Measurements from ENCODE around the gene CHL1.

Gene CHL1

DNA sequence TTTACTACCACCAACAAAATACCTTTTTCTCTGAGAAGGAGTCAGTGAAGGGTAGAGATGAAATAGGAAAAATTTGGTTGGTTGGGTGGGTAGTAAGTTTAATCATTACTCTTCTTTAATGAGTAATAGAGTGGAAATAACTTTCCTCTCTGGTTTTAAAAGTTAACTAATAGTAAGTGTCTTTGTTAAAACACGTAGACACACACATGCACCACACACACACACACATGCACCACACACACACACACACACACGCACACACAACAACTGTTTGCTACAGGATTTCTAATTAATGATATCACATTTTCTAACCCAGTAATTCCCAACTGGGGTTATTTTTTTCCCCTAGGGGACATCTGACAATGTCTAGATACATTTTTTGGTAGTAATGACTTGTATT lies 84.1 kb downstream of the CHL1 start:
- no peak for DNase-seq (ENCODE audit: low read depth, low spot score)

DNA sequence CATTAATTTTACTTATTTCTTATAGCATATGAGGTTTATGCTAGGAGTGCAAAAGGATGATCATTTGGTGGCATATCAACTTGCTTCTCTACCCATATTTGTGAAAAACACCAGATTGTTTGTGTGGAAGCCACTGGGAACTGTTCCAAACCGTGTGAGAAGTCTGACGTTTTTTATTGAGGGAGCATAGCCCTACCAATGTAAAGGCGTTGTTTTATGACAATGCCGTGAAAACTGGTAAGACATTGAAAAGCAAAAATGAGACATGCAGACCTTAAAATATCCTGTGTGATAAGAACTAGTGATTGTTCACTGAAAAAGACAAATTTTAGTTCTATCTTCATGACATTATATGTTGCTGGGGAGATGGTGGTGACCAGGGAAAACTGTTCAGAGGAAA lies 87.8 kb downstream of the CHL1 start:
- DNase-seq (ENCODE audit: low read depth, low spot score) = no peak

DNA sequence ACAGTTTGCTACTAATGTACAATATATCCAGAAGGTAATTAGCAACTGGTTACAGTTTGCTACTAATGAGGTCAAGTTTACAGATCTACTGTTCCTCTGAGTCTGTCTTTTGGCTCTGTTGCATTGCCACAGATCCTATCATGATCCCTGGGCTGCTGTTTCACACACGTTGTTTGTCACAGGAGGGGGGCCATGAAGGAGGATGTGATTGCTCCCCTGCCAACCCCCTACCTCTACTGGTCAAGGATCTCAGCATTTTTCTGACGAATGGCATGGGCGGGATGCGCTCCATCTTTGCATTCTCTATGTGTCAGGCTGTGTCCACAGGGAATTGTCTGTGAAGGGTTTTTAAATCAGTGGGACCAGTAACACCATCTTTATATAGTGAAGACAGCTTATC lies 91.9 kb downstream of the CHL1 start:
- DNase-seq (ENCODE audit: low read depth, low spot score) = no peak

DNA sequence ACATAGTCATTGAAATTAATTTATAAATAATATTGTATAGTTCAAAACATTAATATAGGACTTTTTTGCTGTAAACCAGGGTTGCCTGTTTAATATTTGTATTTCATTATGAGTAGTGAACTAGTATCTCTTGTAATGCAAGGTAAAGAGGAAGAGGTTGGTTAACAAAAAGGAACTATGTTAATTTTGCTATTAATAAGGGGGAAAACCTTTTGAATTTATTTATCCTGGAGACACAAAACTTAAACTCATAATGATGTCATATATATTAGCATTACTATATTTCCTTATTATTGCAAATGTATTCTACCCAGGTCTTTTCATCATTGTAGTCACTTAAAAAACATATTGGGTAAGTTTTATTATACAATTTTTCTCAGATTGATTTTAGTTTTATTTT lies 94.5 kb downstream of the CHL1 start:
- DNase-seq (ENCODE audit: low read depth, low spot score) = no peak

DNA sequence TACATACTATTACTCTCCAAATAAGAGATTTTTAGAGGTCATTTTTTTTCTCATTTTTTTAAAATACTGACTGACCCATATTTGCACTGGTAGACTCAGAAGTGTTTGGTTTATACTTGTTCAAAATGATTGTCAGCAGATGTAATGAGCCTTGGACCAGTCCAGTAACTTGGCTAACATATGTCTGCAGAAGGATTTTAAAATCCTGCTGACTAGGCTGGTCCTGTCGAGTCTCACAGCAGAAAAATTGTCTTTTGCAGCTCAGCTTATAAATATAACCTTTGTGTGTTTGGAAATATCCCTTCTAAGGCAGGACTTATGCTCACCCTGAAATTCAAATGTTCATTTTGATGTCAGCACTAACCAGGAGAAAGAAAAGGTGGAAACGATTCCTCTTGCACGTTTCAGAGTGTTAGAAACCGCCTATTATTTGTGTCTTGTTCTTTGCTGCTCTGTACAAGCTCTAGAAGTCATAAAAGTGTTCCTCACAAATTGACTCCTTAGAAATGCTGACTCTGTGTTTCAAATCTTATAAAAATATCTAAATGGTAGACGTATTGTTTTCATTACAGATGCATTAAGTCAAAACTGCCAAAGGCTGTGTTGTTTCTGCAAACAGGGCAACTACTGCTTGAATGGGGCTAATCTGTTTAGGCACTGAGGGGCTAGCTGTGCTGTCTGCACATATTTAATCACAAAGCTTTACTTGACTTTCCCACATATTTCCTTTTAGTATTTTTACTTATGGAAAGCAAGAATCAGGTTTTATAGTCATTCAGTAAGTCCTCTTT lies 95.3 kb downstream of the CHL1 start:
- no peak for DNase-seq (ENCODE audit: low read depth, low spot score)

DNA sequence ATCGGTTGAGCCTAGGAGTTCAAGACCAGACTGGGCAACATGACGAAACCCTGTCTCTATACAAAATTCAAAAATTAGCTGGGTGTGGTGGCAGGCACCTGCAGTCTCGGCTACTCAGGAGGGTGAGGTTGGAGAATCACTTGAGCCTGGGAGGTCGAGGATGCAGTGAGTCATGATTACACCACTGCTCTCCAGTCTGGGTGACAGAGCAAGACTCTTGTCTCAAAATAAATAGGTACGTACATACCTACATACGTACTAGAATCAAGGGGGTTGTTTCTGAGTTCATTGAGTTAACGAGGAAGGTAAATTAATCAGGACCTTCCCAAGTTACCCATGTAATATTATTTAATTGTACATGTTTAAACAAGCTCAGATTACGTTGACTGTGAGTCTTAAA lies 97.5 kb downstream of the CHL1 start:
- no peak for DNase-seq (ENCODE audit: low read depth, low spot score)

DNA sequence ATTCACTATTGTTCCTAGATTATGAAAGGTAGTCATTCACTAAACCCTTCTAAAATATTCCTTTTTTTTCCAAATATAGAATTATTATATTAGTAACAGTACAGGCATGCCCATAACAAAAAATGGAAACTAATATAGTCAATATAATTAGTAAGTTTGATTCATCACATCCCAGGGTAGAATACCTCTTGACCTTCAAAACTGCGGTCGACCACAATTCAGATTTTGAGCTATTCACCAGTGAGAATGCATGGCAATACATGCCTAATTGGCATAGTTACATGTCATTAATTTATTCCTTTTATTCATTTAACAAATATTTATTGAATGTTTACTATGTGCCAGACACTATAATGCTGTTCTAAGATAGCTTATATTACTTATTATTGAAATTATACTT lies 98.0 kb downstream of the CHL1 start:
- DNase-seq (ENCODE audit: low read depth, low spot score) = no peak

DNA sequence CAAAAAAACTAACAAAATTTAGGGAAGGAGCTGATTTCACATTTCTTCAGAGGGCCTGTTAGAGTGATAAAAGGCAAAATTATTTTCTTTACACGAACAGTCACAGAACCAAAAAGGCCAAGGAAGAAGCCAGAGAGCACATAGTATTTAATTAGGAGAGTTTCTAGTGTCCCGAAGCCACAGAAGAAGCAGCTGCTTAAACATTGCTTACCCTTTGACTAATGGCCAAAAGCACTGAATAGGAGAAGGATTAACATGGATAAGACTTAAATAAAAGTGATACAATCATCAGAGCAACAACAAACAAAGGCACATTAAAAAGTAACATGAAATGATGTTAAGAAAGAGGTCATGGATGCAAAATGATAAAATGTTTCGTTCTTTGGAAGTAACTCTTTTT lies 98.6 kb downstream of the CHL1 start:
- peak; percentile 5 for DNase-seq (ENCODE audit: low read depth, low spot score)

DNA sequence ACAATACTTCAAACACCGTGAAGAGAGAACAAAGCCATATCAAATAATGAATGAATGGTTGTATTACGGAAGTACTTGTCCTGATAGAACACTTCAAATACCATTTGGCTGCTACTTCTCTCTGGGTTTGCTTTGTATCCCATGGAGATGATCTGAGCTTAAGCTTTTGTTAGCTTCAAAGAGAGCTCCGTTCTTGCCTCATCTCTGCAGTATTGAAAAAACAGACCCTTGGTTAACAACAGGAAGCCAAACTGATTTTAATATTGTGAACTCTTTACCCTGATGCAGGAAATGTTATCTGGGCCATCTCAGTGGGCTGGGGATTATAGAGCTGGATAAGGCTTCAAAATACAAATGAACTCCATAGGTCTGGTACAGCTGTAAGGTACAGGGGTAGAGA lies 101.0 kb downstream of the CHL1 start:
- no peak for DNase-seq (ENCODE audit: low read depth, low spot score)

DNA sequence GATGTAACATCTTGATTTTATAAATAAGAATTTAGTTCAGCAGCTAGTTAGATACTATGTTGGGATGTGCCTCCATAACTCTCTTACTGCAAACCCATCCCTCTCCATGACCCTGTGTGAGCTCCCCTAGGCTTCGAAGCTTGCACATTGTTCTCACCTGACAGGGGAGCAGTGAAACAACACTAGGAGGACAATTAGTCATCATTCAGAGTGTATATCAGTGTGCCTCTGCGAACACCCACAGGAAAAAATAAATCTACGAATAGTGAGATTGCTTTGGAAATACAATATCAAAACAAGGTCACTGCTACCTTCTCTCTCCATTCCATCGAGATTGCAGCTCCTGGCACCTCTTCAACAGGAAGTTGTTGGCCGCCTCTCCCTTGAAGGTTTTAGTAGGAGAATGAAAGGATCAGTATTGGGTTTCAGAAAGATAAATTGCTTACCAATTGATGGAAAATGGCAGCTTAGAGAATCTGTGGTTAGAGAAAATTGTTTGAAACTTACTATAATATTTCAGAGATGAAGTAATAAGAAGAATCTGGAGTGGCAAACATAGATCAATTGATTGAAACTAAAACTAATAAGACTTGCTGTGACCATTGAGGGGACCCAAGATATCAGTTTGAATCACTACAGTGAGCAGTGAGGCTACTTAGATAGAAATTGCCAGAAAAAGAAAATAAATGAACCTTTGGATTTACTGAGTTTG lies 103.2 kb downstream of the CHL1 start:
- DNase-seq (ENCODE audit: low read depth, low spot score) = no peak

DNA sequence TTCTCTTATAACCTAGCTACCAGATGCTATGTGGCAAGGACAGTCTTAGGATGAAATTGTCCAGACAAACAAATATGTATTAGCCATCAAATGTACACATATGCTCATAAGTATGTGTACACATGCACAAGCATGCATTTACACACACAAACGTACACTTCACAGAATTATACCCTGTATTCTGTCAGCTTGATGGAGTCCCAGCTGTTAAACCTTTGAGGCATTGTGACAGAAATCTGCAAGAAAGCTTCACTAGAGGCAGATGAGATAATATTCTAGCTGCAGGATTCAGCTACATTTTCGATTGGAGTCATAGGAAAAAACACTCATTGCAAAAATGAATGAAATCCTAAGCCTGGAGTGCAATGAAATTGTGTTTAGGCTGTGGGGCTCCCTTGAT lies 110.6 kb downstream of the CHL1 start:
- DNase-seq (ENCODE audit: low read depth, low spot score) = no peak

DNA sequence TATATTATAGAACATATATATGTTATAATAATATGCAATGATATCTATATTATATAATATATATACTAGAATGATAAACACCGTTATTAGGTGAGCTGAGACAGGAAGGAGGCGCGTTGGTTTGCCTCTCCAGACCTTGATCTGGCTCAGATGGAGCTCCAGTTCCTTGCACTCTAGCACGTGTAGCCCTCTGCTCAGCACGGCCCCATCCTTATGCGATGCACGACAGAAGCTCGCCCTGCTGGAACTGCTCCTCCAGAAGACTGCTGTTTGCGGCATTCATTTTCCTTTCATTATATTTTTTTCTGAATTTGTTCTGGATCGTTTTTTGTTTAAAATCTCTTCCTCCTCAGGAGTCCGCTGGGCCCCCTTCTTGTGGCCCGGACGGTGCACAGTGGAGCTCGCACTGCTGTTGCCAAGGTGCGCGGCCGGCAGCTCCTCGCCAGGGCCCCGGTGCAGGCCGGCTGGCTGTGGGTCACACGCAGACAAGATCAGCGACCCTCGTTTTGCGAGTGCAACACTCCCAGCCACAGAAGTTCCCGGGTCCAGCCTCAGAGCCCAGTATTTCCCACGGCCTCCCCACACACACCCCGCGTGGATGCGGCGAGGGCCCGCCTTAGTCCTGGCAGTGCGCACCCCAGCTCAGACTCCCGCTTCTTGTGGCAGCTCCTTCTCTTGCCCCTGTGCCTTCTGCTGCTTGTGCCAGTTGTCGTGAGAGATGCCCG lies 112.2 kb downstream of the CHL1 start:
- peak; percentile 20 for DNase-seq (ENCODE audit: low read depth, low spot score)

DNA sequence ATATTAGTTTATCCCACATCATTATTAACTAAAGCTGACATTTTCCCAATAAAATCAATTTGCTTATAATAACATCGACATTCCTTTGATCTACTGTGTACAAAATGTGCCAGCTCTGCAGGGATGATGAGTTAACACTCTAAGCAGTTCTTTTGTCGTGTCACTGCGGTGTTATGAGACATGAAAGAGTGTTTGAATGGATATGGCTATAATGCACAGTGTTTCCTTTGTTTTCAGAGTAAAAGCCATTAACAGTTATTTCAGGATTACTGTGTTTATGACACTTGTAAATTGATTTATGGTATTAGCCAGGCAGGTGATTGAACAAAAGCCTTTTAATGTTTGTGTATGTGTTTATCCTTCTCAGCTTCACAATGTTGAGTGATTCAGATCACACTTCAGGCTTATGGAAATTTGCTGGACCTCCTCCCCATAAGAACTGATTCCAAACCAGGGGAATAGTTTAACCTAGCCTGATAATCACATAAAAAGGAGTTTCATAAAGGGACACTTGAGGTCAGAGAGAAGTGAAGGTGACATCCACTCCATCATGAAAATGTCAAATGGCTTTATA lies 115.7 kb downstream of the CHL1 start:
- DNase-seq (ENCODE audit: low read depth, low spot score) = peak; percentile 12

DNA sequence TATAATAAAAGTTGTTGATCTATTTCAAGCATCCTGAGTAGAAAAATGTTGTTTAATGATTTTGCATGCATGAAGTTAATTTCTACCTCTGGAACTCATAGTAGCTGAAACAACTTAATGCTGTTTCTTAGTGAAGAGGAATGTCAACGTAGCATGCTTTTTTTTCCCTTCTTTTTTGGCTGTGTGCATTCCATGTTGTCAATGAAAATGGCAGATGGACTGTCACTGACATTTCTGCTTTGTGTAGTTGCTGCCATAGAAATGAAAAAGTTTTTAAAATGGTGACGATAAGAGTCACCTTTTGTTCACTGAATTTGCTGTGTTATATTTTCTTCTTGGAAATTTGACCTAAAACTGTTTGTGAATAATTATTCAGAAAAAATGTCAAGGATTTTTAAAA lies 116.3 kb downstream of the CHL1 start:
- DNase-seq (ENCODE audit: low read depth, low spot score) = no peak

DNA sequence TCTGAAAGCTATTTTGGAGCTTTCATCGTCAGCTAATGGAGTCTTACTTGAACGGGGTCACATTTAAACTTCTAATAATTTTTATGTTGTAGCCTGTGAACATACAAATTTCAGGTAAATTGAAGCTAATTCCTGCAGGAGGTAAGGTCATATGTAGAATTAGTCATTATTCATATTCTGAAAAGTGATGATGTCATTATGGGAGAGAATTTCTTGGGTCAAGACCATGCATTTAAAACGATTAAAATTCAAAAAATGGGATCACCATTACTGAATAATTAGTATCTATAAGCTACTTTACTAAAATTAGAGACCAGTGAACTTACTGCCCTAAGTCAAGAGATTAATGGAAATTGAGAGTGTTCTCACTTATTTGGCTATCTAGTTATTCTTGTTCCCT lies 120.4 kb downstream of the CHL1 start:
- DNase-seq (ENCODE audit: low read depth, low spot score) = no peak

DNA sequence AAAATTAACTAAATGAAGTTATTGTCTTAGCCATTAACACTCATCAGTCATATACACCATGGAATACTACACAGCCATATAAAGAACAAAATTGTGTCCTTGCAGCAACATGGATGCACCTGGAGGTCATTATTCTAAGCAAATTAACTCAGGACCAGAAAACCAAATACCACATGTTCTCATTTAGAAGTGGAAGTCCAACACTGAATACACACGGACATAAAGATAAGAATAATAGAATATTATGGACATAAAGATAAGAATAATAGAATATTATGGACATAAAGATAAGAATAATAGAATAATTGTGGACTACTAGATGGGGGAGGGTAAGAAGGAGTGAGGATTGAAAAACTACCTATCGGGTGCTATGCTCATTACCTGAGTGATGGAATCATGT lies 122.3 kb downstream of the CHL1 start:
- DNase-seq (ENCODE audit: low read depth, low spot score) = no peak

DNA sequence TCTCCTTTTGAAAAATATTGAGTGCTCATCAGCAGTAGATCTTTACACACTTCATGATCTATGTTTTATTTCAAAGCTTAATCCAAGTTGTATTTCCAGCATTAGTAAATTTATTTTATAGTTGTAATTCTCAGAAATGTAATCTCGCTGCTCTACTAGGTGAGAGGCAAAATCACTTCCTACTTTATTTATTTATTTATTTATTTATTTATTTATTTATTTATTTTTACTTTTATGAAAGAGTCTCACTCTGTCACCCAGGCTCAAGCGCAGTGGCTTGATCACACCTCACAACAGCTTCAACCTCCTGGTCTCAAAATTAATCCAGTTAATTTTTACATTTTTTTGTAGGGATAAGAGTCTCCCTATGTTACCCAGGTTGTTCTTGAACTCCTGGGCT lies 127.9 kb downstream of the CHL1 start:
- DNase-seq (ENCODE audit: low read depth, low spot score) = no peak

DNA sequence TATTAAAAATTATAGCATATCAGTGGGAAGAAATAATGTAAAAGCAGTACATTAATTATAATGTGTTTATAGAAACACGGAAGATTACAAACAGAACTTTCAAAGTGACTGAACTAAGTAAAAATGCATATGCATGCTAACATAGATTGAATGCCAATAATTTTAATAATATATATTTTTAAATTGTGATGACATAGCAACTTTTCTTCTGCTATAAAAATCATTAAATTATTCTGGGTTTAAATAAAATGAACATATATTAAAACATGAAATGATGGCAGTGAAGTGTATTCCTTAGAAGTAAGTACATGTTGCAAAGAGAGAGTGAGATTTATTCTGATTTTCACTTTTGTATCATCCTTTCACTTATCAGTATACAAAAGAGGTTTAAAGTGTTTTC lies 128.9 kb downstream of the CHL1 start:
- no peak for DNase-seq (ENCODE audit: low read depth, low spot score)

DNA sequence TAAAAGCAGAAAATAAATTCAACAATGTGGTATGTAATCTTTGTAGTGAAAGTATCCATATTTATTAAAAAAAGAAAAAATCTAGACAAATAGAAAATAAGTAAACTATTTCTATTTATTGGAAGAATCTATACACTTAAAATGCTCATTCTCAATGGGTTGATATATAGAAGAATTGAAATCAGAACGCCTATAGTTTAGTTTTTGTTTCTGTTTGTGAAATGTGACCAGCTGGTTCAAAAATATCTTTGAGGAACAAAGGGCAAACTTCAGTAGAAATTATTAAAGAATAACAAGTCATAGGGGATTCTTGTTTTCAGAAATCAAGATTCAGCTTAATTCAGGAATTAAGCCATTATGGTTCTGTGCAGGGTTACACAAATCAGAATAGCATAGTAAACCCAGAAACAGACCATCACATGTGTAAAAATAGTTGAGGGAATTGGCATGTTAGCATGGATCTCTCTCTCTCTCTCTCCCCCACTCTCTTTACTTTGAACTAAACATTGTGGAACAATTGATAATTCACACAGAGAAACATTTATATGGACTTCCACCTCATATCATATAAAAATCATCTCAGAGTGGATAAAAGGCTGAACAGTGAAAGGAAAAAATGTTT lies 134.0 kb downstream of the CHL1 start:
- no peak for DNase-seq (ENCODE audit: low read depth, low spot score)

DNA sequence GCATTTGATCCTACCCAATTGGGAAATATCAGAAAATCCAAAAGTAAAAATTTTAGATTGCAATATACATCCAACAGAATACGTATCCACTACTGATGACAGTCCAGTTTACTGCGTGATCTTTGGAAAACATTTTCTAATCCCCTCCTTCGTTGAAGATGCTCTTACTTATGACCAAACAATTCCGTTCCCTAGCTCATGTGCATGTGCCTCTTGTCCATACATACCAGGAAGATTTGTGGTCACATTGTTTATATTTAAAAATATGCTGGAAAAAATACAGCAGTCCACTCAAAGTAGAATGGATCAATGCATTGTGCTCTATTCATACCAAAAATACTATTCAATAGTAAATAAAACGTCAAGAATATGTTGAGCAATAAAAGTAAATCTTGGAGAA lies 135.3 kb downstream of the CHL1 start:
- DNase-seq (ENCODE audit: low read depth, low spot score) = peak; percentile 21

DNA sequence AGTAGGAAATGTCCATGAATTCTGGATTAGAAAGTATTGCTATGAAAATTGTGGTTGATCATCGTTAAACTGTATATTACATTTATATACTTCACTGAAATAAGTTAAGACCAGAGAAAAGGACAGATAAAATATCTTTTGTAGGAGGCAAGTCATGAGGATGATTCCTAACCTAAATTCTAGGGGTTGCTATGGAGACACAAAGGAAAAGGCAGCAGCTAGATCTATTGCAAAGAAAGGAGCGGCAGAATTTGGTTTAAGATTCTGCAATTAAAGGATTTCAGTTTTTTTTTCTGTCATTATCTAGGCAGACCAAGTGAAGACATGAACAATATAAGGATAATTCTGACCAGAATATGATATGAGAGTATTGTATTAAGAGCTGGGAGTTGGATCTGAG lies 136.1 kb downstream of the CHL1 start:
- no peak for DNase-seq (ENCODE audit: low read depth, low spot score)

DNA sequence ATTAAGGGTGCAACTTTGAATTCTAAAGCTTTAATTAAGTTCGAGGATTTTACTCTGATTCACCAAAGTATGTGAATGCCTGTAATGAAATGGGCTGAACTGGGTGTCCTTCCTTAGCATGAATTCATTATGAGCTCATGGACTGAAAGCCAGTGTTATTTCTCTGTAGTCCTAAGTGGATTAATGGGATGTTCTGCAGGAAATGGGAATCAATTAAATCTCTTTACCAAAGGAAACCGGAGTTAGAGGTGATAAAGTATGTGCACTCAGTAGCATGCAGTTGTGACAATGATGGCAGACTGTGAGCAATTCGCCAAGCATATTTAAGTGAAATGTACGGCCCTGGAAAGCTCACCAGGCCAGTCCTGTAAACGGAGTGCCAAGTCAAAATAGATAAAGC lies 138.7 kb downstream of the CHL1 start:
- DNase-seq (ENCODE audit: low read depth, low spot score) = no peak
